Hematopoietic multipotent progenitor cell (in vitro differentiated cells): ENCODE data around the gene DNAH10. TPM values are rescaled to one million over a fixed set of nuclear protein-coding genes. Genes with fewer than 3 reads are reported as not detected.

Experiments
- DNase-seq, 3 donors: peaks; one replicate each; pipeline ENCODE4 v3.0.0-alpha.2; 2011 to 2015; ENCODE audit warnings: low read depth in 2 of 3, low spot score in 2 of 3
- total RNA-seq: library from RNA; depleted of rRNA; stranded (reverse); fragments of >200 nt; gene quantifications from one replicate; pipeline ENCODE4 v1.2.3, GENCODE V29; 2012

The DNAH10 gene
- total RNA-seq, 1 donor, result 1.3 TPM

GRCh38 chr12:123743002-123743401 lies 19.1 kb upstream of the DNAH10 start:
- DNase-seq, result peak in 2 of 3 donors; percentile 87 to 96

GRCh38 chr12:123744836-123745235 lies 17.3 kb upstream of the DNAH10 start:
- DNase-seq, result peak in 1 of 3 donors; percentile 43

DNA sequence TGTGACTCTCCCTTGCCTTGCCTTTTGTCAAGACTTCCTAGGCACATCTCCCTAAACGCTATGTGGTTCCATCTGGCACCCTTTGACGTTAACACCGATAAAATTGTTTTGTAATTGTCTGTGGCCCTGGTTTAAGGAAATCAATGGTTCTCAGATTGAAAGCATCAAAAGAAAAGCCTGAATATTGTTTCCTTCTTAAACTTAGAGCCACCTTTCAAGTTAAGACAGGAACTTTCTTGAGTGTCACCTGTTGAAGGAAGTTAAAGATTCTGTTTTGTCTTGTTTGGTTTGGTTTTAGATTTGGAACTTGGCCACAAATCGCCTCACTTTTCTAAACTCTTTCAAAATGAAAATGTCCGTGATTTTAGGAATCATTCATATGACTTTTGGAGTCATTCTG lies 14.8 kb upstream of the DNAH10 start:
- no peak for DNase-seq

- peak in 1 of 3 donors; percentile 60 for DNase-seq
Measured at GRCh38 chr12:123748161-123748560, 13.9 kb upstream of the DNAH10 start.

GRCh38 chr12:123748661-123749060 lies 13.4 kb upstream of the DNAH10 start:
- DNase-seq, result no peak

- DNase-seq, result no peak
Measured at GRCh38 chr12:123749355-123749754, 12.7 kb upstream of the DNAH10 start.

DNA sequence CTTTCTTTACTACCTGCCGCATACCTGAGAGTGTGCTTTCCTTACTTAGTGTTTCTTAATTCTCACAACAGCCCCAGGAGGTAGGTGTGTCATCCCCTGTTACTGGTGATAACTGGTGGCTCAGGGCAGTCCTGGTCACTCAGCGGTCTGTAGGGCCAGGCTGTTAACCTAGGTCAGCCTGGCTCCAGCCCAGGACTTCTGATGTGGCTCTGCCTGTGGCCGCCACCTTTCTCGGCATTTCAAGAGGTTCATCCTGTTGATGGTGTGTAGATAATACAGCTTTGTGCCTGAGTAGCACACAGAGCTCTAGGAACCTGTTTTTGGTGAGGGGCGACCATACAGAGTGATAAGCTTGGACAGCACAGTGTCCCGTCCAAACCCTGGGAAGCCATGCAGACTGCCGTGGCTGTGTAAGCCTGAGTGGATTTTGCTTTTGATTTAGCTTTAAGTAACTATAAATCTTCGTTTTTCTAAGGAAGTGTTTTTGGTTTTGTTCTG lies 11.9 kb upstream of the DNAH10 start:
- no peak for DNase-seq

GRCh38 chr12:123752046-123752445 lies 10.1 kb upstream of the DNAH10 start:
- no peak for DNase-seq

- peak in 2 of 3 donors; percentile 39 to 57 for DNase-seq
Measured at GRCh38 chr12:123754041-123754772, 7.9 kb upstream of the DNAH10 start.

GRCh38 chr12:123757561-123757960 lies 4.5 kb upstream of the DNAH10 start:
- no peak for DNase-seq

- no peak for DNase-seq
Measured at GRCh38 chr12:123760267-123760938, 1.7 kb upstream of the DNAH10 start.

DNA sequence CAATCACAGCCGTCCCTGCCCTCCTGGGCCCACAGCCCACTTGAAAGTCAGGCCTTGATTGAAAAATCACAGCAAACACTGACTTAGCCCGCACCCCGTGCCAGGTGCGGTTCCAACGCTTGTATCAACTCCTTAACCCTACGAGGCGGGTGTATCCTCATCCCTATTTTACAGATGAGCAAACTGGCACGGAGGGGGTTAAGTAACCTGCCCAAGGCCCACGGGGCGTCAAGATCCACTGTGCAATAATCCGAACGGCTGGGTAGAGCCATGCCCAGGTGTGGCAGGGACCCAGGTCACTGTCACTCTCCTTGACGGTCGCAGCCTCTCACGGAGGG lies 583 bp downstream of the DNAH10 start:
- DNase-seq, result no peak

DNA sequence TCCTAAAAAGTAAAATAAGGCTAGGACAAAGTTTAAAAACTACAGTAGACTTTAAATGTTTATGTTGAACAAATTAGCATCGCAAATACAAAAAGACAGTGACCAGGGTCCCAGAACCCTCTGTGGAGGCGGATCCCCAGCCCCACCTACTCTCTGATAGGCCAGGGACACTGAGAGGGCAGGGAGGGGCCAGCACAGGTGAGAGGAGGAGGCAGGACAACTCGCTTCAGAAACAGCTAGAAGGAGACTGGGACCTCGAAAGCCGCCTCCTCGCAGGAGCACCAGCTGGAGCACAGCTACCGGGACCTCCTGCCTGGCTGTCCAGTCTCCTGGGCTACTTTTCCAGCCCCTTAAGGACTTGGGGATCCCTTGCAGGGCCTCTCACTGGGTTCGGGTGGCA lies 992 bp downstream of the DNAH10 start:
- DNase-seq, result no peak

GRCh38 chr12:123764109-123764508 lies 2.0 kb downstream of the DNAH10 start:
- no peak for DNase-seq

DNA sequence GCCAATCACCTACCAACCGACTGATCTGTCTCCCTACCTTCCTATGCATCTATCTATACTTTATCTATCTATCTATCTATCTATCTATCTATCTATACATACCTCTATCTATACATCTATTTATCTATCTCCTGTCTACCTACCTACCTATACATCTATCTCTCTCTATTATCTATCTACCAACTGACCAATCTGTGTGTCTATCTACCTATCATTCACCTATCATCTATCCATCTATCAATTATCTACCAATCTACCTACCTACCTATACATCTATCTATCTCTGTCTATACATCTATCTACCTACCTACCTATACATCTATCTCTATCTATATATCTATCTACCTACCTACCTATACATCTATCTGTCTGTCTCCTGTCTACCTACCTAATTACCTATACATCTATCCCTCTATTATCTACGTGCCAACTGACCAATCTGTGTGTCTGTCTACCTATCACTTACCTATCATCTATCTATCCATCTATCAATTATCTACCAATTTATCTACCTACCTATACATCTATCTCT lies 3.5 kb downstream of the DNAH10 start:
- DNase-seq, result no peak

DNA sequence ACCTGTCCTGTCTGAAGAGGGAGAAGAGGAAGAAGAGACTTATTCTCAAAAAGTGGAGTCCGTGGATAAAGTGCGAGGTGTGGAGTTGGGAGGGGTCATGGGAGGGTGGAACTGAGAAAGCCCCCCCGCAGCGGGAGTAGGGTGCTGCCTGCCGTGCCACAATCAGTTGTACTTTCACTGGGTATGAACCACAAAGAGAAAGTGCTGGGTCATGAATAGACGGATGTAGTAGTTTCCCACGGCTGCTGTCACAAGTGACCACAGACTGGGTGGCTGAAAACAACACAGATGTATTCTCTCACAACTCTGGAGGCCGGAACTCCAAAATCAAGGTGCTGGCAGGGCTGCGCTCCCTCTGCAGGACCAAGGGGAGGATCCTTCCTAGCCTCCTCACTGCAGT lies 5.5 kb downstream of the DNAH10 start:
- DNase-seq, result peak in 2 of 3 donors; percentile 88 to 95

DNA sequence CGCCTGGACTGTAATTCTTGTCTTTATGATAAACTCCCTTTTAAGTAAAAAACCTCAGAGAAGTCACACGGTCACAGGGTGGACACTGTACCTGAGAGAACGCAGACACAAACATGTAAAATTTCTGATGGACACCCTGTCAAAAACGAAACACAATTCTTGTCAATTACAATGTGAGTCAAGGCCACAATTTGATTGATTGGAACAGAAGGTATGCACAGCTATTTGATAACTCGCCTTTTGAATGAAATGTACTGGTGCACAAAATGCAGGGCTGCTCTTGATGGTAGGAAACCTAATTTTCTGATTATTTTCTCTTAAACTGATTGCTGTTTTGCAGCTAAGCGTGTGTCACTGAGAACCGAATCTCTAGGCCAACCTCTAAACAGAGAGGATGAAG lies 9.2 kb downstream of the DNAH10 start:
- DNase-seq, result no peak

DNA sequence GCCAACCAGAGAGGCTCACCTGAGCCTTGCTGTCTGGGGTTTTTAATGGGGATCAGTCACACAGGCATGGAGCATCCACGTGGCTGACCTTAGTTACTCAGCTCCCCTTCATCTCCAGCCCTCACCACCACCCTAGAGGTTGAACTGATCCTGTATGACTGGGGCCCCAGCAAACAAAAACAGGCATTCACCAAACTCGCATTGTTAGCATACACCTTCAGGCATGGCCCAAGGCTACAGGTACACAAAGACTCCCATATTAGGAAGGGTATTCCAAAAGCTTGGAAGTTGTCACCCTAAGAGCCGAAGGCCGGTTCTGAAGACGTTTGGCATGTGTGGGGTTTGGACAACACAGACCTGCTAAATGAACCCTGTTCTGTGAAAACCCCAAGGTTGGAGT lies 10.0 kb downstream of the DNAH10 start:
- DNase-seq, result no peak

- no peak for DNase-seq
Measured at GRCh38 chr12:123773375-123773774, 11.3 kb downstream of the DNAH10 start.

DNA sequence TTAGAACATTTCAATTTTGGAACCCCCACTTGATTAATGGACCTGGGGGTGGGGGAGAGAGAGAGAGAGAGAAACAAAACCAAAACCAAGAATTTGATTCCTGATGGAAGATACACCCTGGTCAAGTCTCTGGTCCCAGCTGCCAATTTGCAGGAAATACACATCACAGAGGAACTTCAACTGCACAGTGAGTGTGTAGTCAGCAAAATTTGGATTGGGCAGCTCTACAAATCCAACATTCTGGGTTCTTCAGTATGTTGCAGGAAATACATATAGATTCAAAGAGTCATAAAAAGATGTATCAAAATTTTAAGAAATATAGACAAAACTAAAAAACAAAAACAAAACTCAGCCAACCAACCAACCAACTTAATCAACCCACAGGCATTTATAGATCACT lies 17.4 kb downstream of the DNAH10 start:
- DNase-seq, result no peak

DNA sequence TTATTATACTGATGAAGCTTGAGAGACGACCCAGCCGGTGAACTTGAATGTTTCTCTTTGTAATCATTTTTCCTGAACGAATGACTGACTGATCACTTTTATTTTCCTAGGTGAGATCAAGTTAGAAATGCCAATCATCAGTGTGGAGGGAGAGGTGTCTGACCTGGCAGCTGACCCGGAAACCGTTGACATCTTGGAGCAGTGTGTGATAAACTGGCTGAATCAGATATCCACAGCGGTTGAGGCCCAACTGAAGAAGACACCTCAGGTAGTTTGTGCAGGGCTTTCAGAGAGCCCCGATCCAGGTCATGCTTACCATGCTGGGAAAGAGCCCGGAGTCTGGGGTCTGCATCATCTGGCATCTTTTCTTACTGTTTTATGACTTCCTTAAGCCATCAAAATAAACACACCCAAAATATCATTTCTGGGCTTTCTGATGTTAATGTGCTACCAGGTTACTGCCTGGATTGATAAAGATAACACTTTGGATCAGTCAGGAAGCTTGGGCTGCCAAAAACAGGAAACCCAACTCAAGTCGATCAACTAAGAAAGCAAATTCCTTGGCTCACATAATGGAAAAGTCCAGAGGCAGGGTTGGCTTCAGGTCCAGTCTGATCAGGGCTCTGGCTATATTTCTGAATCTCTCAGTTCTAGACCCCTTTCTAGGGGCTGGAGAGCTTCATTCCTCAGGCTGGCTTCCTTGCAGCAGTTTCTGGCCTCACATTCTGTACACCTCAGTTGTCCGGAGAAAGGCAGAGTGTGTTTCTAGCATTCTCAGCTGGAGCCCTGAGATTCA lies 21.1 kb downstream of the DNAH10 start:
- no peak for DNase-seq
